GM12878 (cell line): ENCODE data around the gene KCNIP3. TPM values are rescaled to one million over a fixed set of nuclear protein-coding genes. Genes with fewer than 3 reads are reported as not detected.

ENCODE experiments used
- ATAC-seq: fragments of 200-7000 bp; cut with Tn5 transposase; 3 replicates; pipeline ENCODE4 v1.9.1; 2020; ENCODE audit warnings: mild to moderate bottlenecking, moderate library complexity
- BruUV-seq: library from RNA; stranded (reverse); fragments of 400-500 nt; replicated peaks from 2 replicates; lab custom pipeline; 2021; lab: Mats Ljungman, UMichigan
- CTCF ChIA-PET: fragments of 300-600 bp; sonication (Branson Sonifier 250); formaldehyde crosslinking; extraction: SDS; loops from one replicate; lab custom pipeline; 2021; ENCODE audit warnings: inconsistent platforms; lab: Yijun Ruan, JAX
- POLR2A ChIA-PET: fragments of 350-600 bp; formaldehyde crosslinking; extraction: SDS; loops from one replicate; lab custom pipeline; 2021; ENCODE audit warnings: inconsistent platforms; lab: Charles Lee
- RAD21 ChIA-PET: fragments of 300-600 bp; sonication (Branson Sonifier 250); formaldehyde crosslinking; loops from one replicate; lab custom pipeline; 2023; ENCODE audit warnings: antibody characterized with exemption; ENCODE audit not compliant: unreplicated experiment; lab: Charles Lee
- SMC1A ChIA-PET: fragments of 300-600 bp; sonication (Branson Sonifier 250); formaldehyde crosslinking; loops from one replicate; lab custom pipeline; 2023; ENCODE audit not compliant: unreplicated experiment, uncharacterized antibody; lab: Charles Lee
- DNase-seq: peaks from one replicate; pipeline ENCODE4 v3.0.0-alpha.2; 2011; ENCODE audit warnings: low read depth, low spot score
- FAIRE-seq: peaks from 3 replicates; lab custom pipeline; 2011; peaks lifted over from hg19 to GRCh38; lab: Jason Lieb, UNC
- H2AFZ ChIP-seq: 2 replicates; pipeline ENCODE4 v1.6.0; 2011; ENCODE audit warnings: low read depth, low read length, control low read depth; ENCODE audit not compliant: control insufficient read depth
- H3K27ac ChIP-seq: 2 replicates; pipeline ENCODE4 v1.5.1; 2011; ENCODE audit warnings: control low read depth; ENCODE audit not compliant: control insufficient read depth, insufficient read depth
- H3K27me3 ChIP-seq, 2 experiments: replicated peaks in 1 of 2; 2 replicates each; pipeline versions ENCODE4 v1.6.0 to v1.6.1; 2011; ENCODE audit warnings: low read length in 1 of 2; ENCODE audit not compliant: control insufficient read depth in 2 of 2, insufficient read depth in 2 of 2
- H3K36me3 ChIP-seq, 2 experiments: 2 replicates each; pipeline ENCODE4 v1.5.1; 2011; ENCODE audit warnings: low read length in 1 of 2; ENCODE audit not compliant: control insufficient read depth in 2 of 2, insufficient read depth in 2 of 2
- H3K4me1 ChIP-seq: 2 replicates; pipeline ENCODE4 v1.6.1; 2011; ENCODE audit warnings: mild to moderate bottlenecking, low read length, moderate library complexity, mixed read lengths; ENCODE audit not compliant: control insufficient read depth, insufficient read depth
- H3K4me2 ChIP-seq: 2 replicates; pipeline ENCODE4 v1.6.0; 2011; ENCODE audit warnings: control low read depth; ENCODE audit not compliant: control insufficient read depth, insufficient read depth
- H3K4me3 ChIP-seq: fragments of 200-600 bp; sonication (generic); 2 replicates; pipeline ENCODE4 v1.5.1; 2016
- H3K79me2 ChIP-seq: 2 replicates; pipeline ENCODE4 v1.6.0; 2011; ENCODE audit warnings: low read length; ENCODE audit not compliant: control insufficient read depth, insufficient read depth
- H3K9ac ChIP-seq: 2 replicates; pipeline ENCODE4 v1.8.0; 2011; ENCODE audit warnings: low read length, control low read depth, mixed read lengths; ENCODE audit not compliant: control insufficient read depth, insufficient read depth
- H3K9me3 ChIP-seq: replicated peaks from 3 replicates; pipeline ENCODE4 v1.5.1; 2011; ENCODE audit warnings: mild to moderate bottlenecking, low read length; ENCODE audit not compliant: control insufficient read depth, insufficient read depth
- H4K20me1 ChIP-seq: 2 replicates; pipeline ENCODE4 v1.6.0; 2011; ENCODE audit not compliant: control insufficient read depth, insufficient read depth
- EGR1 ChIP-seq, 2 experiments: IDR thresholded peaks; 1 replicate in 1 of 2; 2 replicates in 1 of 2; pipeline ENCODE4 v1.6.1; 2011 to 2012; ENCODE audit warnings: low read depth in 2 of 2, low read length in 2 of 2, borderline replicate concordance in 1 of 2, mild to moderate bottlenecking in 1 of 2, moderate library complexity in 1 of 2
- ETV6 ChIP-seq, 2 experiments: fragments of 450-650 bp in 1 of 2; IDR thresholded peaks in 1 of 2; conservative IDR thresholded peaks in 1 of 2; 2 replicates each; pipeline ENCODE4 v1.6.1; 2014; ENCODE audit warnings: antibody characterized with exemption in 1 of 2, borderline replicate concordance in 1 of 2, low read depth in 1 of 2, mild to moderate bottlenecking in 1 of 2, moderate library complexity in 1 of 2
- EZH2 ChIP-seq: IDR thresholded peaks from 2 replicates; pipeline ENCODE4 v1.6.1; 2012; ENCODE audit warnings: low read depth, mild to moderate bottlenecking, control low read depth, inconsistent platforms, low read length, borderline replicate concordance; ENCODE audit not compliant: control insufficient read depth
- JUNB ChIP-seq: IDR thresholded peaks from 2 replicates; pipeline ENCODE4 v1.6.1; 2016; ENCODE audit warnings: antibody characterized with exemption, mild to moderate bottlenecking
- JUND ChIP-seq: IDR thresholded peaks from 2 replicates; pipeline ENCODE4 v1.6.1; 2012; ENCODE audit warnings: low read depth, mild to moderate bottlenecking, low read length, improper control_type of control experiment, moderate library complexity
- KDM1A ChIP-seq: fragments of 200-600 bp; sonication (generic); IDR thresholded peaks from 2 replicates; pipeline ENCODE4 v1.6.1; 2016; ENCODE audit warnings: borderline replicate concordance
- NFYA ChIP-seq: IDR thresholded peaks from 2 replicates; pipeline ENCODE4 v1.6.1; 2011; ENCODE audit warnings: low read depth, mild to moderate bottlenecking, low read length, improper control_type of control experiment, borderline replicate concordance
- RELA ChIP-seq: fragments of 450-650 bp; IDR thresholded peaks from 2 replicates; pipeline ENCODE4 v1.8.0; 2014; ENCODE audit warnings: borderline replicate concordance; ENCODE audit not compliant: partially characterized antibody
- RELB ChIP-seq: fragments of 450-650 bp; IDR thresholded peaks from 2 replicates; pipeline ENCODE4 v1.6.1; 2017; ENCODE audit warnings: low read depth, mild to moderate bottlenecking, moderate library complexity
- TCF7 ChIP-seq: IDR thresholded peaks from 2 replicates; pipeline ENCODE4 v1.6.1; 2014; ENCODE audit warnings: antibody characterized with exemption, borderline replicate concordance
- YBX1 ChIP-seq: fragments of 450-650 bp; IDR thresholded peaks from 2 replicates; pipeline ENCODE4 v1.6.1; 2016; ENCODE audit warnings: antibody characterized with exemption
- ZNF217 ChIP-seq: fragments of 450-650 bp; IDR thresholded peaks from 2 replicates; pipeline ENCODE4 v1.6.1; 2017; ENCODE audit warnings: antibody characterized with exemption, mild to moderate bottlenecking
- WGBS: methylation state at CpG from one replicate; pipeline ENCODE4 v1.1.6; 2016; ENCODE audit warnings: low lambda C conversion rate; ENCODE audit not compliant: insufficient replicate concordance, insufficient coverage; ENCODE audit errors: missing lambda C conversion rate; 5-methylcytosine and 5-hydroxymethylcytosine counted together
- in situ Hi-C: fragments of 300-500 bp; cut with MboI; formaldehyde crosslinking; loops from 9 replicates; pipeline ENCODE4 v1.14.3; 2018; ENCODE audit warnings: mixed read lengths
- intact Hi-C: fragments of 100-400 bp; cut with micrococcal nuclease; formaldehyde crosslinking; loops from one replicate; pipeline ENCODE4 v1.14.2; 2022; ENCODE audit not compliant: unreplicated experiment
- polyA plus RNA-seq, 11 experiments: library from polyadenylated mRNA; depleted of rRNA in 4 of 11; unstranded in 6 of 11; stranded (reverse) in 5 of 11; fragments of >200 nt; fragmentation: Nextera tagmentation in 4 of 11; fragmentation: Illumina TruSeq in 1 of 11; extraction: Ambion mirVana in 4 of 11; extraction: Trizol in 1 of 11; gene quantifications; 1 replicate in 1 of 11; 2 replicates in 10 of 11; pipeline versions ENCODE4 v1.2.1 to v1.2.3, GENCODE V29; 2011 to 2016; ENCODE audit warnings: inconsistent platforms in 2 of 11, missing spikeins in 2 of 11, low read depth in 1 of 11
- total RNA-seq, 4 experiments: library from RNA; depleted of rRNA in 3 of 4; stranded (reverse); fragments of >200 nt in 3 of 4; fragmentation: Illumina TruSeq in 1 of 4; extraction: Trizol in 1 of 4; gene quantifications; 2 replicates each; pipeline versions ENCODE4 v1.2.1 to v1.2.3, GENCODE V29; 2013 to 2021
- TF ChIP-seq, protein P1 (sequence below): fragments of 450-650 bp; IDR thresholded peaks from 2 replicates; pipeline ENCODE4 v1.6.1; 2017; ENCODE audit warnings: mild to moderate bottlenecking, low read depth, inconsistent platforms; ENCODE audit not compliant: poor library complexity, severe bottlenecking

The KCNIP3 gene
- total and polyA plus RNA-seq, 10 of the 15 experiments (the other 5 are each of a cell fraction or from before 2014, with no cell fraction given) = not detected

- no TSS peak for BruUV-seq
- H3K79me2 ChIP-seq = no peaks in the 10 kb centered on the region
- no peak overlapping the region for H3K9ac ChIP-seq
- no peak for DNase-seq
- in situ Hi-C loops = no loop called here
- H3K4me2 ChIP-seq = no peak overlapping the region
- no peak for TF ChIP-seq TCF7
- TF ChIP-seq ZNF217 = no peak
- TF ChIP-seq EGR1 (IDR thresholded peaks at IDR 0.05; ENCODE audit: borderline replicate concordance in 1 of 2, low read depth in 2 of 2, low read length in 2 of 2) = no peak
- TF ChIP-seq JUND = no peak
- TF ChIP-seq NFYA = no peak
- TF ChIP-seq RELB = no peak
- TF ChIP-seq, protein P1, sequence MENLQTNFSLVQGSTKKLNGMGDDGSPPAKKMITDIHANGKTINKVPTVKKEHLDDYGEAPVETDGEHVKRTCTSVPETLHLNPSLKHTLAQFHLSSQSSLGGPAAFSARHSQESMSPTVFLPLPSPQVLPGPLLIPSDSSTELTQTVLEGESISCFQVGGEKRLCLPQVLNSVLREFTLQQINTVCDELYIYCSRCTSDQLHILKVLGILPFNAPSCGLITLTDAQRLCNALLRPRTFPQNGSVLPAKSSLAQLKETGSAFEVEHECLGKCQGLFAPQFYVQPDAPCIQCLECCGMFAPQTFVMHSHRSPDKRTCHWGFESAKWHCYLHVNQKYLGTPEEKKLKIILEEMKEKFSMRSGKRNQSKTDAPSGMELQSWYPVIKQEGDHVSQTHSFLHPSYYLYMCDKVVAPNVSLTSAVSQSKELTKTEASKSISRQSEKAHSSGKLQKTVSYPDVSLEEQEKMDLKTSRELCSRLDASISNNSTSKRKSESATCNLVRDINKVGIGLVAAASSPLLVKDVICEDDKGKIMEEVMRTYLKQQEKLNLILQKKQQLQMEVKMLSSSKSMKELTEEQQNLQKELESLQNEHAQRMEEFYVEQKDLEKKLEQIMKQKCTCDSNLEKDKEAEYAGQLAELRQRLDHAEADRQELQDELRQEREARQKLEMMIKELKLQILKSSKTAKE = no peak
- TF ChIP-seq RELA = no peak
- TF ChIP-seq JUNB = no peak
- no peak for TF ChIP-seq ETV6 (conservative IDR thresholded peaks at IDR 0.05 in 1 of 2, IDR thresholded peaks at IDR 0.05 in 1 of 2; ENCODE audit: borderline replicate concordance in 1 of 2, low read depth in 1 of 2)
- TF ChIP-seq KDM1A = no peak
- no peak for TF ChIP-seq YBX1
- no peak for TF ChIP-seq EZH2
- TF ChIP-seq, all 136 proteins: peak for 0
- Histone ChIP-seq H3K4me3 (no peak overlapping the region), H3K4me1 (no peaks in the 10 kb centered on the region), H3K36me3 (no peaks in the 10 kb centered on the region), H3K27me3 (no peaks in the 10 kb centered on the region; a peak in 1 of 4 replicates), H3K27ac (no peak overlapping the region), H4K20me1 (no peaks in the 10 kb centered on the region), H2AFZ (no peak overlapping the region), H3K9me3 (no peaks in the 10 kb centered on the region)
- ChIA-PET SMC1A (no interaction called here), CTCF (no interaction called here), RAD21 (no interaction called here), POLR2A (no interaction called here)
- FAIRE-seq = no peak
- intact Hi-C loops = no loop called here
- WGBS = 34% methylated on average over 6 of the region's 6 CpGs
- ATAC-seq = no peak
These were observed 95.2 kb downstream of the KCNIP3 start for GRCh38 chr2:95392320-95392719.
